HepG2 (cell line): ENCODE data around the gene ADCY5. TPM values are rescaled to one million over a fixed set of nuclear protein-coding genes. Genes with fewer than 3 reads are reported as not detected.

Experiments used
- ATAC-seq: fragments of 200-7000 bp; cut with Tn5 transposase; 3 replicates; pipeline ENCODE4 v1.9.1; 2020; ENCODE audit warnings: mild to moderate bottlenecking, moderate library complexity
- BruUV-seq: library from RNA; stranded (reverse); fragments of 400-500 nt; replicated peaks from 2 replicates; lab custom pipeline; 2021; lab: Mats Ljungman, UMichigan
- CTCF ChIA-PET: fragments of 300-600 bp; formaldehyde crosslinking; extraction: SDS; loops from one replicate; lab custom pipeline; 2021; ENCODE audit warnings: low total read pairs, inconsistent platforms, low intra/inter-chr PET ratio; lab: Yijun Ruan, JAX
- POLR2A ChIA-PET: fragments of 350-600 bp; sonication (Branson Sonifier 250); formaldehyde crosslinking; loops from one replicate; lab custom pipeline; 2020; ENCODE audit warnings: antibody characterized with exemption, inconsistent platforms; lab: Yijun Ruan, JAX
- DNase-seq: peaks from one replicate; pipeline ENCODE4 v3.0.0-alpha.2; 2015; ENCODE audit warnings: low spot score
- FAIRE-seq: peaks from 3 replicates; lab custom pipeline; 2011; peaks lifted over from hg19 to GRCh38; lab: Jason Lieb, UNC
- H2AFZ ChIP-seq: one replicate; pipeline ENCODE4 v1.6.1; 2011; ENCODE audit warnings: low read length, inconsistent platforms
- H3K27ac ChIP-seq: fragments of 300-600 bp; 3 replicates; pipeline ENCODE4 v1.8.0; 2011; ENCODE audit warnings: mixed run types, mild to moderate bottlenecking, mixed read lengths, low read length, inconsistent platforms; ENCODE audit not compliant: insufficient read depth; ENCODE audit errors: extremely low read length
- H3K27me3 ChIP-seq, 2 experiments: fragments of 200-600 bp in 1 of 2; 2 replicates in 1 of 2; 3 replicates in 1 of 2; pipeline versions ENCODE4 v1.6.0 to v1.8.0; 2011; ENCODE audit warnings: low read length in 2 of 2, mild to moderate bottlenecking in 2 of 2, moderate library complexity in 2 of 2, inconsistent platforms in 1 of 2; ENCODE audit not compliant: insufficient read depth in 2 of 2, control insufficient read depth in 1 of 2
- H3K36me3 ChIP-seq, 2 experiments: fragments of 200-600 bp in 1 of 2; replicated peaks in 1 of 2; 2 replicates in 1 of 2; 3 replicates in 1 of 2; pipeline versions ENCODE4 v1.5.1 to v1.8.0; 2011; ENCODE audit warnings: low read length in 2 of 2, inconsistent platforms in 1 of 2; ENCODE audit not compliant: insufficient read depth in 2 of 2, control insufficient read depth in 1 of 2
- H3K4me1 ChIP-seq: 2 replicates; pipeline ENCODE4 v1.5.1; 2012; ENCODE audit warnings: low read length, inconsistent platforms; ENCODE audit not compliant: insufficient read depth
- H3K4me2 ChIP-seq: 2 replicates; pipeline ENCODE4 v1.6.0; 2011; ENCODE audit warnings: low read depth, low read length, inconsistent platforms
- H3K4me3 ChIP-seq, 3 experiments: fragments of 200-600 bp in 1 of 3; sonication (generic), shearing (Covaris generic) in 1 of 3; replicated peaks in 1 of 3; 2 replicates each; pipeline ENCODE4 v1.5.1; 2011 to 2016; ENCODE audit warnings: low read length in 3 of 3, inconsistent platforms in 2 of 3, low read depth in 2 of 3, mild to moderate bottlenecking in 2 of 3, control low read depth in 1 of 3, mixed read lengths in 1 of 3; ENCODE audit not compliant: insufficient read depth in 1 of 3
- H3K79me2 ChIP-seq: one replicate; pipeline ENCODE4 v1.6.1; 2011; ENCODE audit warnings: low read length, inconsistent platforms; ENCODE audit not compliant: insufficient read depth
- H3K9ac ChIP-seq: 2 replicates; pipeline ENCODE4 v1.6.0; 2011; ENCODE audit warnings: mild to moderate bottlenecking, low read depth, low read length, inconsistent platforms; ENCODE audit not compliant: insufficient read depth
- H3K9me3 ChIP-seq: 2 replicates; pipeline ENCODE4 v1.5.1; 2012; ENCODE audit warnings: mild to moderate bottlenecking, low read length
- H4K20me1 ChIP-seq: 2 replicates; pipeline ENCODE4 v1.6.0; 2011; ENCODE audit warnings: inconsistent platforms, mild to moderate bottlenecking, low read length, moderate library complexity; ENCODE audit not compliant: insufficient read depth
- GTF3A ChIP-seq: sonication (generic); formaldehyde crosslinking; conservative IDR thresholded peaks from 2 replicates; pipeline ENCODE4 v1.4.0; 2020; ENCODE audit warnings: mild to moderate bottlenecking, missing genetic modification reagents
- JARID2 ChIP-seq: sonication (generic); formaldehyde crosslinking; IDR thresholded peaks from 2 replicates; pipeline ENCODE4 v1.8.1; 2023; ENCODE audit warnings: missing genetic modification reagents, inconsistent platforms; ENCODE audit not compliant: insufficient replicate concordance
- ZKSCAN1 ChIP-seq: fragments of 150-350 bp; IDR thresholded peaks from 2 replicates; pipeline ENCODE4 v1.6.1; 2014; ENCODE audit warnings: low read length
- WGBS: methylation state at CpG from one replicate; pipeline ENCODE4 v1.1.6; 2017; ENCODE audit warnings: low lambda C conversion rate; 5-methylcytosine and 5-hydroxymethylcytosine counted together
- in situ Hi-C: cut with HindIII; loops from 2 replicates; pipeline ENCODE4 v1.10.0; 2017; ENCODE audit warnings: low pct_unique_long_range_greater_than_20kb; ENCODE audit not compliant: extremely low pct_ligation_motif_present
- intact Hi-C: fragments of 100-400 bp; cut with micrococcal nuclease; formaldehyde crosslinking; loops from one replicate; pipeline ENCODE4 v1.10.0; 2022; ENCODE audit not compliant: unreplicated experiment
- polyA plus RNA-seq, 8 experiments: library from polyadenylated mRNA; depleted of rRNA in 3 of 8; stranded (reverse) in 7 of 8; unstranded in 1 of 8; fragments of >200 nt; fragmentation: Illumina TruSeq in 4 of 8; extraction: Trizol in 4 of 8; gene quantifications; 2 replicates each; pipeline versions ENCODE4 v1.2.1 to v1.2.3, GENCODE V29; 2011 to 2016; ENCODE audit warnings: low read depth in 4 of 8, missing spikeins in 1 of 8, mixed read lengths in 1 of 8; ENCODE audit not compliant: insufficient read depth in 1 of 8
- total RNA-seq, 5 experiments: library from RNA; depleted of rRNA; stranded (reverse); fragments of >200 nt; fragmentation: Illumina TruSeq; extraction: Trizol; gene quantifications; 2 replicates each; pipeline ENCODE4 v1.2.3, GENCODE V29; 2016; ENCODE audit warnings: low read depth in 1 of 5
- TF ChIP-seq, protein P1 (sequence below), 2 experiments: IDR thresholded peaks; 2 replicates each; pipeline ENCODE4 v1.6.1; 2011 to 2012; ENCODE audit warnings: low read length in 2 of 2, borderline replicate concordance in 1 of 2, low read depth in 1 of 2, mild to moderate bottlenecking in 1 of 2, moderate library complexity in 1 of 2
- TF ChIP-seq, protein P2 (sequence below): sonication (generic); formaldehyde crosslinking; IDR thresholded peaks from 2 replicates; pipeline ENCODE4 v1.5.0; 2020; ENCODE audit warnings: mild to moderate bottlenecking, missing genetic modification reagents, moderate library complexity

The ADCY5 gene
- total and polyA plus RNA-seq, 2 of the 13 experiments (the other 11 are each of a cell fraction or from before 2014, with no cell fraction given), result not detected

DNA sequence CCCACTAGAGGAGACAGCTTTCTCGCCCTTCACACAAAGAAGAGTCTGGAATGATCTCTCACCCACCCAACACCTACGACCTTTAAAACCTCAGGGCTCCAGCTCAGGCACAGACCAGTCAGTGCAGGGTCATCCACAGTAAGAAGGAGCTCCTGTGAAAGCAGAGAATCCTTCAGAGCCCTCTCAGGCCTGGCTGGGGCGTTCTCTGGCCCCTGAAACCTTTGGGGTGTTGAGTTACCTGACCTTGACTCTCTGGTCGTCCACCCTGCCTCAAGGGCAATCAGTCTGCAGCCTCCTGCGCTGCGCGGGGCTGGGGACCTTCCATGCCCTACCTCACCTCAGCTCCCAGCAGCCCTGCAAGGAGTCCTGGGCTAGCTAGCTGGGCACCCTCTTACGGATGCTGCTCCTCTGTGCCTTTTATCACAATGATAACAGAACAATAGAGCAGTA, 106.2 kb downstream of the ADCY5 start (continued):
- TF ChIP-seq, protein P1, sequence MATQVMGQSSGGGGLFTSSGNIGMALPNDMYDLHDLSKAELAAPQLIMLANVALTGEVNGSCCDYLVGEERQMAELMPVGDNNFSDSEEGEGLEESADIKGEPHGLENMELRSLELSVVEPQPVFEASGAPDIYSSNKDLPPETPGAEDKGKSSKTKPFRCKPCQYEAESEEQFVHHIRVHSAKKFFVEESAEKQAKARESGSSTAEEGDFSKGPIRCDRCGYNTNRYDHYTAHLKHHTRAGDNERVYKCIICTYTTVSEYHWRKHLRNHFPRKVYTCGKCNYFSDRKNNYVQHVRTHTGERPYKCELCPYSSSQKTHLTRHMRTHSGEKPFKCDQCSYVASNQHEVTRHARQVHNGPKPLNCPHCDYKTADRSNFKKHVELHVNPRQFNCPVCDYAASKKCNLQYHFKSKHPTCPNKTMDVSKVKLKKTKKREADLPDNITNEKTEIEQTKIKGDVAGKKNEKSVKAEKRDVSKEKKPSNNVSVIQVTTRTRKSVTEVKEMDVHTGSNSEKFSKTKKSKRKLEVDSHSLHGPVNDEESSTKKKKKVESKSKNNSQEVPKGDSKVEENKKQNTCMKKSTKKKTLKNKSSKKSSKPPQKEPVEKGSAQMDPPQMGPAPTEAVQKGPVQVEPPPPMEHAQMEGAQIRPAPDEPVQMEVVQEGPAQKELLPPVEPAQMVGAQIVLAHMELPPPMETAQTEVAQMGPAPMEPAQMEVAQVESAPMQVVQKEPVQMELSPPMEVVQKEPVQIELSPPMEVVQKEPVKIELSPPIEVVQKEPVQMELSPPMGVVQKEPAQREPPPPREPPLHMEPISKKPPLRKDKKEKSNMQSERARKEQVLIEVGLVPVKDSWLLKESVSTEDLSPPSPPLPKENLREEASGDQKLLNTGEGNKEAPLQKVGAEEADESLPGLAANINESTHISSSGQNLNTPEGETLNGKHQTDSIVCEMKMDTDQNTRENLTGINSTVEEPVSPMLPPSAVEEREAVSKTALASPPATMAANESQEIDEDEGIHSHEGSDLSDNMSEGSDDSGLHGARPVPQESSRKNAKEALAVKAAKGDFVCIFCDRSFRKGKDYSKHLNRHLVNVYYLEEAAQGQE (IDR thresholded peaks at IDR 0.05; ENCODE audit: borderline replicate concordance in 1 of 2, low read depth in 1 of 2, low read length in 2 of 2), result no peak
- no peak for TF ChIP-seq JARID2
- no peak for TF ChIP-seq ZKSCAN1

DNA sequence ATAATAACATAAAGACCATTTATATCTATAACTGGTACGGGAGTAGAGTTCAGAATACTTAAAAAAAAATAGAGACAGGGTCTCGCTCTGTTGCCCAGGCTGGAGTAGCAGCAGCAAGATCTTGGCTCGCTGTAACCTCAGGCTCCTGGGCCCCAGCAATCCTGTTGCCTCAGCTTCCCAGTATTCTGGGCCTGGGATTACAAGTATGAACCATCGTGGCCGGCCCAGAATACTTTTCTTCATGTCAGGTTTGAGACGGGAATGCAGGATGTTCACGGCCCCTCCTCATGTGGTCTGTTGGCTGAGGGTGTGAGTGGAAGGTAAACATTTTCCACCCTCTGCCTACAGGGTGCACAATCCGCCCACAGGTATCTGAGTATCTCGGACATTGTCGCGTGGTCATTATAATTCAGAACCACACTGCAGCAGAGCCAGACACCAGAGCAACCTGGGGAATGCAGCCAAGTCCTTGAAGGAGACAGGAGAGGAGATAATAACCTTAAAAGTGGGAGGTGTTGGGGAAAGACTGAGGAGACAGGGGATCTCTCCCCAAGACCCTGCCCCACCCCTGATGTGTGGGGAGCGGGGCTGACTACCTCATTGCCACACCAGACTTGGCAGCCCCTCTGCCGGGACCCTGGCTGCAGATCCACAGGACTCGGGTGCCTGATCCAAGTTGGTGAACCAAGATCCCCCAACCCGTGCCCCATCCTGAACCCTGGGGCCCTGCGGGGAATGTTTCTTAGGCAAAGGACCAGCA, 106.8 kb downstream of the ADCY5 start:
- H3K4me1 ChIP-seq, result no peaks in the 10 kb centered on the region
- TF ChIP-seq, protein P2, sequence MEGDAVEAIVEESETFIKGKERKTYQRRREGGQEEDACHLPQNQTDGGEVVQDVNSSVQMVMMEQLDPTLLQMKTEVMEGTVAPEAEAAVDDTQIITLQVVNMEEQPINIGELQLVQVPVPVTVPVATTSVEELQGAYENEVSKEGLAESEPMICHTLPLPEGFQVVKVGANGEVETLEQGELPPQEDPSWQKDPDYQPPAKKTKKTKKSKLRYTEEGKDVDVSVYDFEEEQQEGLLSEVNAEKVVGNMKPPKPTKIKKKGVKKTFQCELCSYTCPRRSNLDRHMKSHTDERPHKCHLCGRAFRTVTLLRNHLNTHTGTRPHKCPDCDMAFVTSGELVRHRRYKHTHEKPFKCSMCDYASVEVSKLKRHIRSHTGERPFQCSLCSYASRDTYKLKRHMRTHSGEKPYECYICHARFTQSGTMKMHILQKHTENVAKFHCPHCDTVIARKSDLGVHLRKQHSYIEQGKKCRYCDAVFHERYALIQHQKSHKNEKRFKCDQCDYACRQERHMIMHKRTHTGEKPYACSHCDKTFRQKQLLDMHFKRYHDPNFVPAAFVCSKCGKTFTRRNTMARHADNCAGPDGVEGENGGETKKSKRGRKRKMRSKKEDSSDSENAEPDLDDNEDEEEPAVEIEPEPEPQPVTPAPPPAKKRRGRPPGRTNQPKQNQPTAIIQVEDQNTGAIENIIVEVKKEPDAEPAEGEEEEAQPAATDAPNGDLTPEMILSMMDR, result 0 out of 2 replicates have a peak, but pooled peaks have one; percentile 15
- TF ChIP-seq GTF3A (CRISPR knock-in tag), result no peak
- TF ChIP-seq, all 625 proteins: peak for 1
- Histone ChIP-seq H3K4me3 (no peak overlapping the region), H3K9ac (no peak overlapping the region), H3K27ac (no peak overlapping the region), H2AFZ (no peak overlapping the region), H3K9me3 (no peaks in the 10 kb centered on the region), H3K36me3 (no peaks in the 10 kb centered on the region), H4K20me1 (no peaks in the 10 kb centered on the region), H3K79me2 (no peaks in the 10 kb centered on the region), H3K27me3 (peaks cover 0 to 7% of the 10 kb centered on the region in 2 experiments; a peak in 2 of 5 replicates), H3K4me2 (no peak overlapping the region)
- no peak for DNase-seq
- no peak for FAIRE-seq
- WGBS, result 39% methylated on average over 12 of the region's 16 CpGs
- ATAC-seq, result no peak; the same call in 2 of the 3 replicates
- ChIA-PET POLR2A (no interaction called here), CTCF (no interaction called here)
- in situ Hi-C loops (no loop called here), intact Hi-C loops (no loop called here)
- BruUV-seq, result no TSS peak
